Measurements from ENCODE around the gene C7. TPM values are rescaled to one million over a fixed set of nuclear protein-coding genes. Genes with fewer than 3 reads are reported as not detected.

C7 gene
- total and polyA plus RNA-seq, 12 donors: 442 to 4,123 (median 1,249) TPM

DNA sequence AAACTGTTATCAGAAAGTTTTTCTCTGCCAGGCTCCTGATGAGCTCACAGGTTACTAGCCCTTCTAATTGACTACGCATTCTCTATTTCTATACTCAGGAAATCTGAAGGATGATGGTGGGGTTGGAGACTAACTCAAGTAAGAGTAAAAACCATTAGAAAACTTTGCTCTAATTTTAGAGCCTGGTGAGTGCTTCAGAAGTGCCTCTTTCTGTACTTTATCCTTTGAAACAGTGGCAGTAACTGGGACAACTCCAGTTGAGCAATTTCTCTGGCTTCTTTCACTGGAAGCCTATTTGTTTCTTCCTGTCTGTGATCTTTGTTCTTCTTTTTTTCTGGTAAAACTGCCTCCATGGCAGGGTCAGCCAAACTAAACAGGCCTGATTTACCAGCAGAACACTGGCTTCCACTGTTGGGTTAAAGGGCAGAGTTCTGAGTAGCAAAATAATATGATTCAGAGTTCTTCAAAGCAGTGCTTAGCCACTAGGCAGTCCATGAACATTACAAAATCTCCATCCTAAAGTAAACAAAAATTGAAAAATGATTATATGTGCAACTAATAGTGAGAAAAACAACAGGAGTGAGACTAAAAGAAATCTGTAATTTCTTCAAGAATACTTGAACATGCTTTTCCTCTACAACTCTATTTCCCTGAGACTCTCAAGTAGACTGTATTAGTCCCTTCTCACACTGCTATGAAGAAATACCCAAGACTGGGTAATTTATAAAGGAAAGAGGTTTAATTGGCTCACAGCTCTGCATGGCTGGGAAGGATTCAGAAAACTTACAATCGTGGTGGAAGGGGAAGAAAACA, 82.1 kb downstream of the C7 start:
- WGBS, 4 donors: 4 to 29% (median 14%) methylated on average over 2 of the region's 2 CpGs
- TF ChIP-seq POLR2A (IDR thresholded peaks at IDR 0.05): no peak
- TF ChIP-seq CTCF (IDR thresholded peaks at IDR 0.05): peak in 1 of 6 experiments; percentile 21
- Histone ChIP-seq H3K9me3 (replicated peaks in 1 of 3) (no peaks in the 10 kb centered on the region), H3K27me3 (no peaks in the 10 kb centered on the region), H3K4me3 (no peak overlapping the region), H3K4me1 (replicated peaks in 1 of 2) (peaks cover 18 to 32% of the 10 kb centered on the region in 2 donors), H3K27ac (peak overlapping the region; percentile 3 to 85 (median 75)), H3K36me3 (replicated peaks in 1 of 2) (no peaks in the 10 kb centered on the region)
- peak; percentile 36 to 88 (median 70) for DNase-seq
- intact Hi-C loops (cut with DNase I): no loop called here

GRCh38 chr5:40991981-40992559, 82.8 kb downstream of the C7 start:
- WGBS, 4 donors: 51 to 80% (median 76%) methylated on average over 5 of the region's 5 CpGs
- H3K36me3 ChIP-seq (replicated peaks in 1 of 2): no peaks in the 10 kb centered on the region
- no peaks in the 10 kb centered on the region for H3K9me3 ChIP-seq (replicated peaks in 1 of 3)
- intact Hi-C loops (cut with DNase I): no loop called here
- no peak for DNase-seq
- H3K27me3 ChIP-seq: no peaks in the 10 kb centered on the region
- no peak overlapping the region for H3K4me3 ChIP-seq
- peaks cover 18 to 32% of the 10 kb centered on the region in 2 donors for H3K4me1 ChIP-seq (replicated peaks in 1 of 2)
- TF ChIP-seq CTCF (IDR thresholded peaks at IDR 0.05) (no peak), POLR2A (IDR thresholded peaks at IDR 0.05) (no peak)
- peak overlapping the region in 4 of 5 donors; percentile 58 to 85 (median 78) for H3K27ac ChIP-seq

DNA sequence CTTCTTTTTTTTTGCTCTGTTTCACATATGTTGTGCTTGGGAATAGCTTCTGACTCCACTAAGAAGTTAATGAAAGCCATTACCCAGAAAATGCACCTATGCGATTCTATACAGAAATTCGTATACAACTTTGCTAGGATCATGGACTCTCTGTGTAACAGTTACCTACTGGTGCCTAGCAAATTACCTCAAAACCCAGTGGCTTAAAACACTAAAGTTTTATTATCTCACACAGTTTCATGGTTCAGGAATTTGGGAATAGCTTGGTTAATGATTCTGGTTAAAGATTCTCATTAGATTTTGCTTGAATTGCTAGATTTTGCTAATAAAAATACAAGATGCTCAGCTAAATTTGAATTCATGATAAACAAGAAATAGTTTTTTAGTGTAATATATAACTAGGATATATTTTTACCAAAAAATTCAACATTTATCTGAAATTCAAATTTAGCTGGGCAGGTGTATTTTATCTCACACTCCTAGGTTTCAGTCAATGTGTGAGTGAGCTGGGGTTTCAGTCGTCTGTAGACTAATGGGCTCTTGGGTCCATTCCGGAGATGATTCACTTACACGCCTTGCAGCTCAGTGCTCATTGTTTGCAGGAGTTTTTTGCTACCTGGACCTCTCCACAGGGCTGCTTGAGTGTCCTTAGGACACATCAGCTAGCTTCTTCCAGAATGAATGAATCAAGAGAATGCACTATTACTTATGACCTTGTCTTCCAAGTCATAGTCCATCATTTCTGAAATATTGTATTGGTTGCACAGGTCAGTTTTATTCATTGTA, 86.7 kb downstream of the C7 start:
- Histone ChIP-seq H3K4me1 (replicated peaks in 1 of 2) (peaks cover 9 to 15% of the 10 kb centered on the region in 2 donors), H3K4me3 (no peak overlapping the region), H3K36me3 (replicated peaks in 1 of 2) (no peaks in the 10 kb centered on the region), H3K27me3 (no peaks in the 10 kb centered on the region), H3K9me3 (replicated peaks in 1 of 3) (no peaks in the 10 kb centered on the region), H3K27ac (no peak overlapping the region)
- DNase-seq: no peak
- TF ChIP-seq CTCF (IDR thresholded peaks at IDR 0.05) (no peak), POLR2A (IDR thresholded peaks at IDR 0.05) (no peak)
- WGBS, 4 donors: 92 to 96% (median 95%) methylated on average over 5 of the region's 5 CpGs
- intact Hi-C loops (cut with DNase I): no loop called here

DNA sequence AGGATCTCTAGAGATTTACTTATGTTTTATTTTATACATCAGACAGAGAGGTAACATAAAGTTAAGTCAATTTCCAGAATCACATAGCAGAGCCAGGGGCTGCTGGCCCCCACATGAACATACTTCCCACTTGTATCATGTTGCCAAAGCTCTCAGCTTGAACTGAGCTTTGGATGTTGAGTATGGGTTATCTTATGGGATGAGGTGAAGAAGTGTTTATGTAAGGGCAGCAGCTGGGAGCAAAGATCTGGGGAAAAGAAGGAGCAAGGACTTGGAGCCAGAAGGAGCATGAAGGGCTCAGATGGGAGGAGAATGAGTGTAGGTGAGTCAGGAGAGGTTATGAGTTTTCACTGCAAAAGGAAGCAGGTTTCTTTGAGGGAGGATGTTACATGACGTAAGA, 89.8 kb downstream of the C7 start:
- intact Hi-C loops (cut with DNase I): no loop called here
- Histone ChIP-seq H3K27ac (no peak overlapping the region), H3K4me3 (no peak overlapping the region), H3K9me3 (replicated peaks in 1 of 3) (no peaks in the 10 kb centered on the region), H3K36me3 (replicated peaks in 1 of 2) (no peaks in the 10 kb centered on the region), H3K27me3 (no peaks in the 10 kb centered on the region), H3K4me1 (replicated peaks in 1 of 2) (no peaks in the 10 kb centered on the region)
- TF ChIP-seq CTCF (IDR thresholded peaks at IDR 0.05) (no peak), POLR2A (IDR thresholded peaks at IDR 0.05) (no peak)
- WGBS, 4 donors: 79 to 88% (median 84%) methylated on average over 1 of the region's 1 CpG
- no peak for DNase-seq

All from adrenal gland (tissue), 12 donors.